H9 (cell line): Measurements from ENCODE around the gene ADARB2. TPM values are rescaled to one million over a fixed set of nuclear protein-coding genes. Genes with fewer than 3 reads are reported as not detected.

ENCODE experiments used
- DNase-seq: peaks from one replicate; pipeline ENCODE4 v3.0.0-alpha.2; 2017
- H2AFZ ChIP-seq: one replicate; pipeline ENCODE4 v1.6.1; 2013; ENCODE audit warnings: mild to moderate bottlenecking, low read length, control low read depth, moderate library complexity
- H2AK5ac ChIP-seq: 2 replicates; pipeline ENCODE4 v1.6.1; 2013; ENCODE audit warnings: low read length, control low read depth, mixed read lengths; ENCODE audit not compliant: insufficient read length
- H2BK120ac ChIP-seq: one replicate; pipeline ENCODE4 v1.6.1; 2013; ENCODE audit warnings: low read depth, mild to moderate bottlenecking, low read length, control low read depth, inconsistent platforms; ENCODE audit not compliant: poor library complexity, severe bottlenecking
- H2BK12ac ChIP-seq: 2 replicates; pipeline ENCODE4 v1.6.1; 2013; ENCODE audit warnings: low read length, control low read depth, mixed read lengths, low read depth; ENCODE audit not compliant: insufficient read length
- H2BK15ac ChIP-seq: 2 replicates; pipeline ENCODE4 v1.6.1; 2013; ENCODE audit warnings: low read depth, low read length, control low read depth
- H2BK20ac ChIP-seq: one replicate; pipeline ENCODE4 v1.6.1; 2013; ENCODE audit warnings: low read depth, mild to moderate bottlenecking, low read length, control low read depth, inconsistent platforms; ENCODE audit not compliant: poor library complexity, severe bottlenecking
- H2BK5ac ChIP-seq: 2 replicates; pipeline ENCODE4 v1.6.1; 2013; ENCODE audit warnings: low read length, control low read depth, mixed read lengths; ENCODE audit not compliant: insufficient read length
- H3K14ac ChIP-seq: 2 replicates; pipeline ENCODE4 v1.6.1; 2013; ENCODE audit warnings: low read length, control low read depth; ENCODE audit not compliant: insufficient read depth
- H3K18ac ChIP-seq: 2 replicates; pipeline ENCODE4 v1.6.1; 2013; ENCODE audit warnings: low read depth, mild to moderate bottlenecking, mixed read lengths, low read length, control low read depth; ENCODE audit not compliant: insufficient read length
- H3K23ac ChIP-seq: 2 replicates; pipeline ENCODE4 v1.6.1; 2013; ENCODE audit warnings: low read length, control low read depth, mixed read lengths, low read depth; ENCODE audit not compliant: insufficient read length
- H3K23me2 ChIP-seq: 2 replicates; pipeline ENCODE4 v1.6.1; 2013; ENCODE audit warnings: low read depth, mild to moderate bottlenecking, mixed read lengths, low read length, control low read depth; ENCODE audit not compliant: insufficient read length, poor library complexity, severe bottlenecking
- H3K27ac ChIP-seq: 2 replicates; pipeline ENCODE4 v1.5.1; 2013; ENCODE audit warnings: low read length, control low read depth, mixed read lengths, low read depth; ENCODE audit not compliant: insufficient read length
- H3K27me3 ChIP-seq: 2 replicates; pipeline ENCODE4 v1.6.1; 2013; ENCODE audit warnings: low read length, control low read depth, inconsistent platforms; ENCODE audit not compliant: insufficient read depth
- H3K4ac ChIP-seq: 2 replicates; pipeline ENCODE4 v1.6.1; 2013; ENCODE audit warnings: low read depth, mild to moderate bottlenecking, control low read depth, inconsistent platforms, low read length, moderate library complexity
- H3K4me1 ChIP-seq: 2 replicates; pipeline ENCODE4 v1.6.1; 2013; ENCODE audit warnings: low read length, control low read depth, inconsistent platforms; ENCODE audit not compliant: insufficient read depth
- H3K4me2 ChIP-seq: 2 replicates; pipeline ENCODE4 v1.6.1; 2013; ENCODE audit warnings: low read length, control low read depth, mixed read lengths; ENCODE audit not compliant: insufficient read length, insufficient read depth
- H3K56ac ChIP-seq: 2 replicates; pipeline ENCODE4 v1.6.1; 2013; ENCODE audit warnings: low read depth, mild to moderate bottlenecking, mixed read lengths, low read length, control low read depth; ENCODE audit not compliant: insufficient read length
- H3K79me1 ChIP-seq: 2 replicates; pipeline ENCODE4 v1.6.1; 2013; ENCODE audit warnings: low read depth, mild to moderate bottlenecking, moderate library complexity, low read length, control low read depth, inconsistent platforms; ENCODE audit not compliant: insufficient read depth, poor library complexity, severe bottlenecking
- H3K79me2 ChIP-seq: 2 replicates; pipeline ENCODE4 v1.6.1; 2013; ENCODE audit warnings: low read length, control low read depth, inconsistent platforms; ENCODE audit not compliant: insufficient read depth
- H3K9ac ChIP-seq: 2 replicates; pipeline ENCODE4 v1.6.1; 2013; ENCODE audit warnings: low read length, control low read depth, mixed read lengths; ENCODE audit not compliant: insufficient read length; ENCODE audit errors: extremely low read depth
- H3K9me3 ChIP-seq: one replicate; pipeline ENCODE4 v1.6.1; 2013; ENCODE audit warnings: low read depth, low read length, inconsistent platforms; ENCODE audit not compliant: control insufficient read depth
- H3T11ph ChIP-seq: one replicate; pipeline ENCODE4 v1.6.1; 2013; ENCODE audit warnings: mild to moderate bottlenecking, low read length, control low read depth, inconsistent platforms
- H4K20me1 ChIP-seq: one replicate; pipeline ENCODE4 v1.6.1; 2013; ENCODE audit not compliant: control insufficient read depth, insufficient read length, insufficient read depth
- H4K5ac ChIP-seq: 2 replicates; pipeline ENCODE4 v1.6.1; 2013; ENCODE audit warnings: low read depth, mild to moderate bottlenecking, mixed read lengths, low read length, control low read depth; ENCODE audit not compliant: insufficient read length
- H4K8ac ChIP-seq: replicated peaks from 2 replicates; pipeline ENCODE4 v1.6.1; 2013; ENCODE audit warnings: low read length, control low read depth, mixed read lengths, low read depth; ENCODE audit not compliant: insufficient read length
- H4K91ac ChIP-seq: 2 replicates; pipeline ENCODE4 v1.6.1; 2013; ENCODE audit warnings: low read depth, mild to moderate bottlenecking, moderate library complexity, mixed read lengths, low read length, control low read depth; ENCODE audit not compliant: insufficient read length
- H3K27ac Mint-ChIP-seq, 3 experiments: 2 replicates in 2 of 3; 3 replicates in 1 of 3; pipeline ENCODE4 v1.8.0; 2020 to 2021; ENCODE audit warnings: mixed read lengths in 3 of 3, mild to moderate bottlenecking in 1 of 3, moderate library complexity in 1 of 3
- H3K27me3 Mint-ChIP-seq: 2 replicates; pipeline ENCODE4 v1.8.0; 2021; ENCODE audit warnings: low read depth, mild to moderate bottlenecking, moderate library complexity, mixed read lengths
- H3K36me3 Mint-ChIP-seq, 3 experiments: 2 replicates in 2 of 3; 3 replicates in 1 of 3; pipeline ENCODE4 v1.8.0; 2020 to 2021; ENCODE audit warnings: low read depth in 3 of 3, mixed read lengths in 3 of 3; ENCODE audit not compliant: insufficient read depth in 1 of 3
- H3K4me1 Mint-ChIP-seq, 2 experiments: 2 replicates each; pipeline ENCODE4 v1.8.0; 2020; ENCODE audit warnings: mixed read lengths in 2 of 2
- H3K4me3 Mint-ChIP-seq, 2 experiments: 2 replicates in 1 of 2; 3 replicates in 1 of 2; pipeline ENCODE4 v1.8.0; 2020 to 2021; ENCODE audit warnings: mild to moderate bottlenecking in 2 of 2, mixed read lengths in 2 of 2, moderate library complexity in 1 of 2
- H3K9me3 Mint-ChIP-seq, 2 experiments: 2 replicates in 1 of 2; 3 replicates in 1 of 2; pipeline ENCODE4 v1.8.0; 2020; ENCODE audit warnings: mild to moderate bottlenecking in 2 of 2, mixed read lengths in 2 of 2, moderate library complexity in 1 of 2
- WGBS: extraction: QIAGEN DNeasy Blood & Tissue Kit; methylation state at CpG from one replicate; pipeline ENCODE4 v1.1.7; 2013; ENCODE audit warnings: missing lambda C conversion rate, low lambda C conversion rate, mixed read lengths; ENCODE audit not compliant: insufficient read length; ENCODE audit errors: extremely low coverage; 5-methylcytosine and 5-hydroxymethylcytosine counted together
- total RNA-seq: library from RNA; stranded (reverse); gene quantifications from 2 replicates; pipeline ENCODE4 v1.2.1, GENCODE V29; 2021
- TF ChIP-seq, protein P1 (sequence below): fragments of 200-600 bp; sonication (generic); conservative IDR thresholded peaks from 3 replicates; pipeline ENCODE4 v1.8.0; 2021; ENCODE audit warnings: antibody characterized with exemption, mild to moderate bottlenecking

The ADARB2 gene
- total RNA-seq, 1 experiment from 2014 or later, result 0.87 TPM

GRCh38 chr10:1625079-1625478 is 112.2 kb downstream of the ADARB2 start:
- Mint-ChIP-seq H3K4me3 (no peak overlapping the region), H3K36me3 (no peaks in the 10 kb centered on the region; a peak in 1 of 7 replicates), H3K27ac (no peak overlapping the region), H3K9me3 (no peaks in the 10 kb centered on the region), H3K4me1 (peaks cover 7 to 10% of the 10 kb centered on the region in 2 experiments), H3K27me3 (no peaks in the 10 kb centered on the region; the same call in 1 of the 2 replicates)
- Histone ChIP-seq H2BK120ac (no peak overlapping the region), H3K23ac (no peak overlapping the region), H3T11ph (no peak overlapping the region), H2AFZ (no peak overlapping the region), H2BK15ac (no peak overlapping the region), H3K79me1 (no peaks in the 10 kb centered on the region), H3K4ac (no peak overlapping the region), H2BK5ac (no peak overlapping the region), H3K9ac (no peak overlapping the region), H3K23me2 (no peaks in the 10 kb centered on the region), H3K27ac (no peak overlapping the region), H2AK5ac (no peak overlapping the region), H4K91ac (no peak overlapping the region), H3K56ac (no peak overlapping the region), H2BK20ac (no peak overlapping the region), H3K79me2 (no peaks in the 10 kb centered on the region), H3K27me3 (no peaks in the 10 kb centered on the region), H2BK12ac (no peak overlapping the region), H4K8ac (no peak overlapping the region), H3K4me2 (no peak overlapping the region), H3K4me1 (peaks cover 2% of the 10 kb centered on the region; the same call in 1 of the 2 replicates), H3K14ac (no peak overlapping the region), H3K9me3 (no peaks in the 10 kb centered on the region), H3K18ac (no peak overlapping the region), H4K5ac (no peak overlapping the region), H4K20me1 (peaks cover 4% of the 10 kb centered on the region)
- TF ChIP-seq, protein P1, sequence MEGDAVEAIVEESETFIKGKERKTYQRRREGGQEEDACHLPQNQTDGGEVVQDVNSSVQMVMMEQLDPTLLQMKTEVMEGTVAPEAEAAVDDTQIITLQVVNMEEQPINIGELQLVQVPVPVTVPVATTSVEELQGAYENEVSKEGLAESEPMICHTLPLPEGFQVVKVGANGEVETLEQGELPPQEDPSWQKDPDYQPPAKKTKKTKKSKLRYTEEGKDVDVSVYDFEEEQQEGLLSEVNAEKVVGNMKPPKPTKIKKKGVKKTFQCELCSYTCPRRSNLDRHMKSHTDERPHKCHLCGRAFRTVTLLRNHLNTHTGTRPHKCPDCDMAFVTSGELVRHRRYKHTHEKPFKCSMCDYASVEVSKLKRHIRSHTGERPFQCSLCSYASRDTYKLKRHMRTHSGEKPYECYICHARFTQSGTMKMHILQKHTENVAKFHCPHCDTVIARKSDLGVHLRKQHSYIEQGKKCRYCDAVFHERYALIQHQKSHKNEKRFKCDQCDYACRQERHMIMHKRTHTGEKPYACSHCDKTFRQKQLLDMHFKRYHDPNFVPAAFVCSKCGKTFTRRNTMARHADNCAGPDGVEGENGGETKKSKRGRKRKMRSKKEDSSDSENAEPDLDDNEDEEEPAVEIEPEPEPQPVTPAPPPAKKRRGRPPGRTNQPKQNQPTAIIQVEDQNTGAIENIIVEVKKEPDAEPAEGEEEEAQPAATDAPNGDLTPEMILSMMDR, result no peak
- no CpG with 5 or more reads among the region's 9 CpGs for WGBS
- no peak for DNase-seq
